ENCODE measurements around the gene HECTD4.

The HECTD4 gene

GRCh38 chr12:112275836-112276235 is 106.4 kb downstream of the HECTD4 start:
- Histone ChIP-seq H3K27me3 (ENCODE audit: control insufficient read depth, low read length) (no peaks in the 10 kb centered on the region), H3K36me3 (ENCODE audit: control insufficient read depth, low read length) (peaks cover 16% of the 10 kb centered on the region; the same call in 1 of the 2 replicates), H3K9me2 (replicated peaks; ENCODE audit: control insufficient read depth, low read length) (no peaks in the 10 kb centered on the region)

GRCh38 chr12:112275207-112275606 is 107.0 kb downstream of the HECTD4 start:
- no peaks in the 10 kb centered on the region for H4K20me1 ChIP-seq (ENCODE audit: control insufficient read depth, insufficient read depth, low read depth, low read length)
- 0 out of 2 replicates have a peak, but pooled peaks cover 1% of the 10 kb centered on the region for H3K4me1 ChIP-seq (ENCODE audit: control insufficient read depth, low read length)
- H3K36me3 ChIP-seq (ENCODE audit: control insufficient read depth, low read length), result peaks cover 22% of the 10 kb centered on the region
- no peak overlapping the region for H3K4me3 ChIP-seq (ENCODE audit: low read length)
- no peak for TF ChIP-seq EZH2phosphoT487 (IDR thresholded peaks at IDR 0.05; ENCODE audit: borderline replicate concordance, low read length)
- H3K27me3 ChIP-seq (ENCODE audit: control insufficient read depth, low read length), result no peaks in the 10 kb centered on the region
- H3F3A ChIP-seq (ENCODE audit: control insufficient read depth, insufficient read depth), result no peaks in the 10 kb centered on the region
- no peaks in the 10 kb centered on the region for H3K79me2 ChIP-seq (ENCODE audit: control insufficient read depth, low read length)
- H3K9me3 ChIP-seq (ENCODE audit: control insufficient read depth, insufficient read depth, low read length), result no peaks in the 10 kb centered on the region
- no peak overlapping the region for H3K27ac ChIP-seq (ENCODE audit: low read depth, low read length)
- H3K4me2 ChIP-seq (ENCODE audit: low read length), result no peak overlapping the region
- H3K9me2 ChIP-seq (replicated peaks; ENCODE audit: control insufficient read depth, low read length), result no peaks in the 10 kb centered on the region

More at GRCh38 chr12:112275836-112276235, 106.4 kb downstream of the HECTD4 start:
- Histone ChIP-seq H3K27ac (ENCODE audit: low read depth, low read length) (no peak overlapping the region), H3K4me3 (ENCODE audit: low read length) (no peak overlapping the region), H3K4me2 (ENCODE audit: low read length) (no peak overlapping the region), H3K9me3 (ENCODE audit: control insufficient read depth, insufficient read depth, low read length) (no peaks in the 10 kb centered on the region), H3K4me1 (ENCODE audit: control insufficient read depth, low read length) (no peaks in the 10 kb centered on the region), H3F3A (ENCODE audit: control insufficient read depth, insufficient read depth) (no peaks in the 10 kb centered on the region), H3K79me2 (ENCODE audit: control insufficient read depth, low read length) (no peaks in the 10 kb centered on the region), H4K20me1 (ENCODE audit: control insufficient read depth, insufficient read depth, low read depth, low read length) (no peaks in the 10 kb centered on the region)
- TF ChIP-seq EZH2phosphoT487 (IDR thresholded peaks at IDR 0.05; ENCODE audit: borderline replicate concordance, low read length), result no peak
- TF ChIP-seq, protein P1, sequence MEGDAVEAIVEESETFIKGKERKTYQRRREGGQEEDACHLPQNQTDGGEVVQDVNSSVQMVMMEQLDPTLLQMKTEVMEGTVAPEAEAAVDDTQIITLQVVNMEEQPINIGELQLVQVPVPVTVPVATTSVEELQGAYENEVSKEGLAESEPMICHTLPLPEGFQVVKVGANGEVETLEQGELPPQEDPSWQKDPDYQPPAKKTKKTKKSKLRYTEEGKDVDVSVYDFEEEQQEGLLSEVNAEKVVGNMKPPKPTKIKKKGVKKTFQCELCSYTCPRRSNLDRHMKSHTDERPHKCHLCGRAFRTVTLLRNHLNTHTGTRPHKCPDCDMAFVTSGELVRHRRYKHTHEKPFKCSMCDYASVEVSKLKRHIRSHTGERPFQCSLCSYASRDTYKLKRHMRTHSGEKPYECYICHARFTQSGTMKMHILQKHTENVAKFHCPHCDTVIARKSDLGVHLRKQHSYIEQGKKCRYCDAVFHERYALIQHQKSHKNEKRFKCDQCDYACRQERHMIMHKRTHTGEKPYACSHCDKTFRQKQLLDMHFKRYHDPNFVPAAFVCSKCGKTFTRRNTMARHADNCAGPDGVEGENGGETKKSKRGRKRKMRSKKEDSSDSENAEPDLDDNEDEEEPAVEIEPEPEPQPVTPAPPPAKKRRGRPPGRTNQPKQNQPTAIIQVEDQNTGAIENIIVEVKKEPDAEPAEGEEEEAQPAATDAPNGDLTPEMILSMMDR (IDR thresholded peaks at IDR 0.05; ENCODE audit: low read depth, low read length, poor library complexity, severe bottlenecking), result no peak

- Histone ChIP-seq H3K9me3 (ENCODE audit: control insufficient read depth, insufficient read depth, low read length) (no peaks in the 10 kb centered on the region), H3K4me2 (ENCODE audit: low read length) (no peak overlapping the region), H3F3A (ENCODE audit: control insufficient read depth, insufficient read depth) (no peaks in the 10 kb centered on the region), H3K36me3 (ENCODE audit: control insufficient read depth, low read length) (peaks cover 49% of the 10 kb centered on the region), H3K9me2 (replicated peaks; ENCODE audit: control insufficient read depth, low read length) (no peaks in the 10 kb centered on the region), H3K27me3 (ENCODE audit: control insufficient read depth, low read length) (no peaks in the 10 kb centered on the region), H3K27ac (ENCODE audit: low read depth, low read length) (no peak overlapping the region), H3K4me3 (ENCODE audit: low read length) (no peak overlapping the region), H3K4me1 (ENCODE audit: control insufficient read depth, low read length) (0 out of 2 replicates have a peak, but pooled peaks cover 3% of the 10 kb centered on the region), H3K79me2 (ENCODE audit: control insufficient read depth, low read length) (no peaks in the 10 kb centered on the region), H4K20me1 (ENCODE audit: control insufficient read depth, insufficient read depth, low read depth, low read length) (no peaks in the 10 kb centered on the region)
- TF ChIP-seq EZH2phosphoT487 (IDR thresholded peaks at IDR 0.05; ENCODE audit: borderline replicate concordance, low read length), result no peak
Observed at GRCh38 chr12:112270673-112271072, 111.6 kb downstream of the HECTD4 start.

DNA sequence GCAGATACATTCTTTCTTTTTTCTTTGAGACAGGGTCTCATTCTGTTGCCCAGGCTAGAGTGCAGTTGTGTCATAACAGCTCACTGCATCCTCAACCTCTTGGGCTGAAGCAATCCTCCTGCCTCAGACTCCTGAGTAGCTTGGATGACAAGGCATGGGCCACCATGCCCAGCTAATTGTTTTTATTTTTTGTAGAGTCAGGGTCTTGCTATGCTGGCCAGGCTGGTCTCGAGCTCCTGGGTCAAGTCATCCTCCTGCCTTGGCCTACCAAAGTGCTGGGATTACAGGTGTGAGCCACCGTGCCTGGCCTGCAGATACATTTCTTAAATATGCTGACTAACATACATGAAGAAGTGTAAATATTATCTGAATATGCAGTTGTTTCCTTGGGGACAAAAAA is 115.8 kb downstream of the HECTD4 start:
- no peak overlapping the region for H3K4me2 ChIP-seq (ENCODE audit: low read length)
- H3K4me3 ChIP-seq (ENCODE audit: low read length), result no peak overlapping the region
- TF ChIP-seq EZH2phosphoT487 (IDR thresholded peaks at IDR 0.05; ENCODE audit: borderline replicate concordance, low read length), result no peak
- TF ChIP-seq, protein P1 (IDR thresholded peaks at IDR 0.05; ENCODE audit: low read depth, low read length, poor library complexity, severe bottlenecking), result no peak
- H3K27me3 ChIP-seq (ENCODE audit: control insufficient read depth, low read length), result no peaks in the 10 kb centered on the region
- H3K36me3 ChIP-seq (ENCODE audit: control insufficient read depth, low read length), result peaks cover 36% of the 10 kb centered on the region
- H3K9me3 ChIP-seq (ENCODE audit: control insufficient read depth, insufficient read depth, low read length), result no peaks in the 10 kb centered on the region
- H4K20me1 ChIP-seq (ENCODE audit: control insufficient read depth, insufficient read depth, low read depth, low read length), result no peaks in the 10 kb centered on the region
- no peak overlapping the region for H3K27ac ChIP-seq (ENCODE audit: low read depth, low read length)
- H3K4me1 ChIP-seq (ENCODE audit: control insufficient read depth, low read length), result 0 out of 2 replicates have a peak, but pooled peaks cover 3% of the 10 kb centered on the region
- no peaks in the 10 kb centered on the region for H3F3A ChIP-seq (ENCODE audit: control insufficient read depth, insufficient read depth)
- no peaks in the 10 kb centered on the region for H3K79me2 ChIP-seq (ENCODE audit: control insufficient read depth, low read length)
- no peaks in the 10 kb centered on the region for H3K9me2 ChIP-seq (replicated peaks; ENCODE audit: control insufficient read depth, low read length)
